CD14-positive monocyte (primary cell): ENCODE measurements around the gene TRDN. TPM values are rescaled to one million over a fixed set of nuclear protein-coding genes. Genes with fewer than 3 reads are reported as not detected.

Experiments used
- DNase-seq, 3 donors: peaks; one replicate each; pipeline ENCODE4 v3.0.0-alpha.2; 2011 to 2022
- H2AFZ ChIP-seq: 2 replicates; pipeline ENCODE4 v1.6.0; 2012; ENCODE audit warnings: mild to moderate bottlenecking, low read depth, low read length, inconsistent platforms; ENCODE audit not compliant: insufficient read depth, poor library complexity, severe bottlenecking
- H3K27ac ChIP-seq, 2 donors: 1 replicate in 1 of 2; 2 replicates in 1 of 2; pipeline ENCODE4 v1.5.1; 2012 to 2013; ENCODE audit warnings: low read length in 2 of 2, control low read depth in 1 of 2, inconsistent platforms in 1 of 2, low read depth in 1 of 2, mild to moderate bottlenecking in 1 of 2
- H3K27me3 ChIP-seq, 2 donors: one replicate each; pipeline versions ENCODE4 v1.6.0 to v1.6.1; 2011 to 2013; ENCODE audit warnings: low read length in 2 of 2; ENCODE audit not compliant: control insufficient read depth in 2 of 2, insufficient read depth in 2 of 2
- H3K36me3 ChIP-seq, 2 donors: replicated peaks in 1 of 2; 1 replicate in 1 of 2; 2 replicates in 1 of 2; pipeline versions ENCODE4 v1.5.1 to v1.6.1; 2012 to 2013; ENCODE audit warnings: low read length in 2 of 2, control low read depth in 1 of 2, inconsistent platforms in 1 of 2, mild to moderate bottlenecking in 1 of 2; ENCODE audit not compliant: insufficient read depth in 2 of 2, control insufficient read depth in 1 of 2
- H3K4me1 ChIP-seq, 2 donors: 1 replicate in 1 of 2; 2 replicates in 1 of 2; pipeline versions ENCODE4 v1.5.1 to v1.6.1; 2012 to 2013; ENCODE audit warnings: low read length in 2 of 2, control low read depth in 1 of 2, inconsistent platforms in 1 of 2, mild to moderate bottlenecking in 1 of 2, moderate library complexity in 1 of 2; ENCODE audit not compliant: insufficient read depth in 2 of 2, control insufficient read depth in 1 of 2
- H3K4me2 ChIP-seq: replicated peaks from 2 replicates; pipeline ENCODE3; 2012; ENCODE audit warnings: low read length, moderate library complexity, mild to moderate bottlenecking; ENCODE audit not compliant: poor library complexity, severe bottlenecking; ENCODE audit errors: extremely low read depth
- H3K4me3 ChIP-seq, 3 experiments: fragments of 200-600 bp in 1 of 3; sonication (generic) in 1 of 3; replicated peaks in 1 of 3; 1 replicate in 2 of 3; 2 replicates in 1 of 3; pipeline ENCODE4 v1.5.1; 2011 to 2013; ENCODE audit warnings: low read length in 3 of 3, mild to moderate bottlenecking in 3 of 3, control low read depth in 2 of 3, low read depth in 2 of 3, inconsistent platforms in 1 of 3, moderate library complexity in 1 of 3
- H3K79me2 ChIP-seq: 2 replicates; pipeline ENCODE4 v1.6.0; 2012; ENCODE audit warnings: mild to moderate bottlenecking, control low read depth, inconsistent platforms, low read length, moderate library complexity; ENCODE audit not compliant: insufficient read depth
- H3K9ac ChIP-seq: 2 replicates; pipeline ENCODE4 v1.6.0; 2017; ENCODE audit warnings: low read length, mild to moderate bottlenecking; ENCODE audit not compliant: insufficient read depth, poor library complexity, severe bottlenecking
- H3K9me3 ChIP-seq, 2 donors: replicated peaks in 1 of 2; 1 replicate in 1 of 2; 2 replicates in 1 of 2; pipeline versions ENCODE4 v1.5.1 to v1.6.1; 2012 to 2013; ENCODE audit warnings: low read length in 2 of 2, control low read depth in 1 of 2; ENCODE audit not compliant: control insufficient read depth in 1 of 2, insufficient read depth in 1 of 2
- H4K20me1 ChIP-seq: 2 replicates; pipeline ENCODE4 v1.6.0; 2012; ENCODE audit warnings: mild to moderate bottlenecking, low read length, control low read depth, moderate library complexity; ENCODE audit not compliant: insufficient read depth
- H3K27ac Mint-ChIP-seq, 7 donors: one replicate each; pipeline ENCODE4 v1.8.0; 2020; ENCODE audit warnings: mild to moderate bottlenecking in 7 of 7, mixed read lengths in 7 of 7, moderate library complexity in 6 of 7, inconsistent platforms in 2 of 7
- H3K27me3 Mint-ChIP-seq, 3 donors: one replicate each; pipeline ENCODE4 v1.8.0; 2021 to 2022; ENCODE audit warnings: low read depth in 3 of 3, mild to moderate bottlenecking in 3 of 3, mixed read lengths in 3 of 3, moderate library complexity in 3 of 3, inconsistent platforms in 1 of 3
- H3K36me3 Mint-ChIP-seq, 2 donors: one replicate each; pipeline ENCODE4 v1.8.0; 2020; ENCODE audit warnings: mixed read lengths in 2 of 2, inconsistent platforms in 1 of 2, mild to moderate bottlenecking in 1 of 2
- H3K4me1 Mint-ChIP-seq: one replicate; pipeline ENCODE4 v1.8.0; 2020; ENCODE audit warnings: mild to moderate bottlenecking, mixed read lengths
- H3K4me3 Mint-ChIP-seq, 2 donors: one replicate each; pipeline ENCODE4 v1.8.0; 2020; ENCODE audit warnings: mild to moderate bottlenecking in 2 of 2, mixed read lengths in 2 of 2, moderate library complexity in 1 of 2
- H3K9me3 Mint-ChIP-seq, 7 donors: one replicate each; pipeline ENCODE4 v1.8.0; 2020 to 2022; ENCODE audit warnings: mixed read lengths in 7 of 7, mild to moderate bottlenecking in 6 of 7, moderate library complexity in 6 of 7, inconsistent platforms in 2 of 7
- CTCF ChIP-seq: fragments of 200-600 bp; IDR thresholded peaks from one replicate; pipeline ENCODE4 v1.8.0; 2022; ENCODE audit warnings: antibody characterized with exemption, mild to moderate bottlenecking
- WGBS: methylation state at CpG from one replicate; pipeline ENCODE4 v1.1.5; 2013; ENCODE audit warnings: missing lambda C conversion rate; ENCODE audit not compliant: insufficient coverage; 5-methylcytosine and 5-hydroxymethylcytosine counted together
- intact Hi-C, 2 donors: fragments of 100-400 bp; cut with micrococcal nuclease; formaldehyde crosslinking; loops; one replicate each; pipeline versions ENCODE4 v1.15.0 to v1.15.1; 2023
- polyA plus RNA-seq, 3 donors: library from polyadenylated mRNA; depleted of rRNA in 1 of 3; unstranded in 2 of 3; stranded (reverse) in 1 of 3; fragments of 300-500 nt in 2 of 3; fragments of >200 nt in 1 of 3; fragmentation: Illumina TruSeq in 2 of 3; gene quantifications; 1 replicate in 2 of 3; 2 replicates in 1 of 3; pipeline ENCODE4 v1.2.3, GENCODE V29; 2012 to 2021

The TRDN gene
- polyA plus RNA-seq, 3 donors = not detected

- Histone ChIP-seq H3K4me1 (no peaks in the 10 kb centered on the region), H3K9ac (no peak overlapping the region), H2AFZ (no peak overlapping the region), H4K20me1 (no peaks in the 10 kb centered on the region), H3K4me2 (no peak overlapping the region), H3K27ac (no peak overlapping the region), H3K27me3 (no peaks in the 10 kb centered on the region), H3K79me2 (no peaks in the 10 kb centered on the region), H3K9me3 (no peaks in the 10 kb centered on the region), H3K4me3 (no peak overlapping the region), H3K36me3 (no peaks in the 10 kb centered on the region)
- DNase-seq = no peak
- H3K27me3 Mint-ChIP-seq = peaks cover 0 to 3% (median 0%) of the 10 kb centered on the region in 3 donors
- intact Hi-C loops = no loop called here
- no CpG with 5 or more reads among the region's 1 CpG for WGBS
- H3K36me3 Mint-ChIP-seq = no peaks in the 10 kb centered on the region
- H3K9me3 Mint-ChIP-seq = peaks cover 0 to 3% (median 0%) of the 10 kb centered on the region in 7 donors
- H3K4me3 Mint-ChIP-seq = no peak overlapping the region
- no peak overlapping the region for H3K27ac Mint-ChIP-seq
- TF ChIP-seq CTCF = no peak
- H3K4me1 Mint-ChIP-seq = no peaks in the 10 kb centered on the region
Observed at GRCh38 chr6:123458218-123458617, 178.5 kb downstream of the TRDN start.

- H4K20me1 ChIP-seq = no peaks in the 10 kb centered on the region
- H3K79me2 ChIP-seq = no peaks in the 10 kb centered on the region
- intact Hi-C loops = no loop called here
- TF ChIP-seq CTCF = no peak
- Mint-ChIP-seq H3K36me3 (no peaks in the 10 kb centered on the region), H3K27ac (no peak overlapping the region), H3K4me3 (no peak overlapping the region), H3K9me3 (peaks cover 0 to 3% (median 2%) of the 10 kb centered on the region in 7 donors), H3K27me3 (peaks cover 0 to 3% (median 1%) of the 10 kb centered on the region in 3 donors), H3K4me1 (no peaks in the 10 kb centered on the region)
- no peak overlapping the region for H3K4me2 ChIP-seq
- H3K9me3 ChIP-seq = no peaks in the 10 kb centered on the region
- no peak overlapping the region for H3K27ac ChIP-seq
- H3K9ac ChIP-seq = no peak overlapping the region
- no peaks in the 10 kb centered on the region for H3K27me3 ChIP-seq
- H2AFZ ChIP-seq = no peak overlapping the region
- no peak for DNase-seq
- WGBS = no CpG with 5 or more reads among the region's 3 CpGs
- no peak overlapping the region for H3K4me3 ChIP-seq
- H3K4me1 ChIP-seq = no peaks in the 10 kb centered on the region
- no peaks in the 10 kb centered on the region for H3K36me3 ChIP-seq
Observed at GRCh38 chr6:123456836-123457235, 179.9 kb downstream of the TRDN start.
